GM12891 (cell line): ENCODE measurements around the gene SERINC5.

Experiments used
- PAX5 ChIP-seq: IDR thresholded peaks from 2 replicates; pipeline ENCODE4 v1.6.1; 2011; ENCODE audit warnings: low read length, moderate library complexity, mild to moderate bottlenecking; ENCODE audit not compliant: insufficient read depth, severe bottlenecking
- POLR2A ChIP-seq: IDR thresholded peaks from 2 replicates; pipeline ENCODE4 v1.6.1; 2011; ENCODE audit warnings: low read depth, low read length, control low read depth
- POLR2AphosphoS5 ChIP-seq: IDR thresholded peaks from 2 replicates; pipeline ENCODE4 v1.6.1; 2011; ENCODE audit warnings: low read depth, low read length, control low read depth
- POU2F2 ChIP-seq: IDR thresholded peaks from 2 replicates; pipeline ENCODE4 v1.6.1; 2011; ENCODE audit warnings: low read depth, mild to moderate bottlenecking, control low read depth, low read length, moderate library complexity
- SPI1 ChIP-seq: IDR thresholded peaks from 2 replicates; pipeline ENCODE4 v1.6.1; 2011; ENCODE audit warnings: low read depth, low read length, control low read depth
- TAF1 ChIP-seq: IDR thresholded peaks from 2 replicates; pipeline ENCODE4 v1.6.1; 2011; ENCODE audit warnings: low read depth, low read length, control low read depth

DNA sequence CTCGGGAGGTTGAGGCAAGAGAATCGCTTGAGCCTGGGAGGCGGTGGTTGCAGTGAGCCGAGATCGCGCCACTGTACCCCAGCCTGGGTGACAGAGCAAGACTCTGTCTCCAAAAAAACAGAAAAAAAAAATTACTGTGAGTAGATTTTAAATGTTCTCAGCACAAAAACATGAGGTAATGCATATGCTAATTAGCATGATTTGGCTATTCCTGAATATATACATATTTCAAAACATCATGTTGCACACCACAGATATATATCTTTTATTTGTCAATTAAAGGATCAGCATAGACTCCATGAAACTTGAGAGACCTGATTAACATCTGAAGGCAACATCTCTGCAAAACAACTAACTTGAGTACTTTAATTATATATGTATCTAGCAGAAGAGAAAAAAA, 117.4 kb downstream of the SERINC5 start:
- TF ChIP-seq POLR2A = no peak
- no peak for TF ChIP-seq TAF1
- TF ChIP-seq POLR2AphosphoS5 = no peak
- no peak for TF ChIP-seq SPI1
- TF ChIP-seq PAX5 = no peak
- TF ChIP-seq POU2F2 = no peak
